Right lobe of liver (tissue), 6 donors: ENCODE data around the gene NPPB. TPM values are rescaled to one million over a fixed set of nuclear protein-coding genes. Genes with fewer than 3 reads are reported as not detected.

Experiments
- ATAC-seq, 4 donors: fragments of 200-7000 bp; cut with Tn5 transposase; one replicate each; pipeline ENCODE4 v1.9.1; 2020; ENCODE audit warnings: mild to moderate bottlenecking in 4 of 4, moderate library complexity in 4 of 4
- DNase-seq, 3 donors: peaks; one replicate each; pipeline ENCODE4 v3.0.0-alpha.2; 2020
- H3K27ac ChIP-seq, 3 donors: fragments of 200-600 bp; one replicate each; pipeline ENCODE4 v1.8.0; 2022
- H3K27me3 ChIP-seq, 2 donors: fragments of 200-600 bp; one replicate each; pipeline ENCODE4 v1.8.0; 2022
- H3K36me3 ChIP-seq, 4 donors: fragments of 200-600 bp; sonication (generic) in 1 of 4; one replicate each; pipeline versions ENCODE4 v1.5.1 to v1.8.0; 2017 to 2022; ENCODE audit warnings: control low read depth in 1 of 4
- H3K4me1 ChIP-seq, 4 donors: fragments of 200-600 bp; sonication (generic) in 1 of 4; one replicate each; pipeline versions ENCODE4 v1.5.1 to v1.8.0; 2017 to 2022; ENCODE audit warnings: control low read depth in 1 of 4
- H3K4me3 ChIP-seq, 3 donors: fragments of 200-600 bp; one replicate each; pipeline ENCODE4 v1.8.0; 2022
- H3K9me3 ChIP-seq, 4 donors: fragments of 200-600 bp; sonication (generic) in 1 of 4; one replicate each; pipeline versions ENCODE4 v1.5.1 to v1.8.0; 2017 to 2022; ENCODE audit warnings: control low read depth in 1 of 4
- CTCF ChIP-seq, 4 donors: fragments of 200-600 bp in 3 of 4; fragments of 450-650 bp in 1 of 4; IDR thresholded peaks; one replicate each; pipeline versions ENCODE4 v1.5.1 to v1.8.0; 2016 to 2022; ENCODE audit warnings: antibody characterized with exemption in 4 of 4, mild to moderate bottlenecking in 2 of 4
- POLR2A ChIP-seq: fragments of 450-650 bp; IDR thresholded peaks from one replicate; pipeline ENCODE4 v1.6.1; 2017; ENCODE audit warnings: antibody characterized with exemption, mild to moderate bottlenecking
- WGBS: methylation state at CpG from one replicate; pipeline ENCODE4 v1.1.6; 2018; ENCODE audit warnings: low coverage, low lambda C conversion rate; ENCODE audit not compliant: insufficient coverage; ENCODE audit errors: missing lambda C conversion rate; 5-methylcytosine and 5-hydroxymethylcytosine counted together
- intact Hi-C, 2 donors: fragments of 100-400 bp; cut with DNase I; formaldehyde crosslinking; loops; one replicate each; pipeline versions ENCODE4 v1.11.2 to v1.14.1; 2022
- total RNA-seq, 6 experiments: library from RNA; depleted of rRNA in 2 of 6; stranded (reverse); fragments of >200 nt in 2 of 6; fragmentation: NEBNext Ultra II Directional in 3 of 6; extraction: Animal tissue kit (Norgen Biotek cat#: 25700) in 3 of 6; gene quantifications; one replicate each; pipeline versions ENCODE4 v1.1.0 to v1.2.4, GENCODE V29; 2016 to 2023
- donor health status: DM: no; HTN: yes; CAD: no.
- donor health status: DM: no; HTN: no; CAD: no.
- donor health status: DM: no; HTN: no; CAD: no.
- donor health status: DM: no; HTN: yes; CAD: no.
- donor health status: DM: no; HTN: yes; CAD: no.

The NPPB gene
- total RNA-seq, 6 experiments from 2014 or later, result 0.44 TPM; not detected in 5

- Histone ChIP-seq H3K9me3 (no peaks in the 10 kb centered on the region), H3K27ac (no peak overlapping the region), H3K4me1 (no peaks in the 10 kb centered on the region), H3K27me3 (no peaks in the 10 kb centered on the region), H3K4me3 (no peak overlapping the region), H3K36me3 (no peaks in the 10 kb centered on the region)
- ATAC-seq (no peak), DNase-seq (no peak)
- 60% methylated on average over 7 of the region's 7 CpGs for WGBS
- TF ChIP-seq POLR2A, result no peak
- TF ChIP-seq CTCF (IDR thresholded peaks at IDR 0.05), result no peak
- intact Hi-C loops, result no loop called here
Measured at GRCh38 chr1:11872545-11872944, 13.8 kb upstream of the NPPB start.

DNA sequence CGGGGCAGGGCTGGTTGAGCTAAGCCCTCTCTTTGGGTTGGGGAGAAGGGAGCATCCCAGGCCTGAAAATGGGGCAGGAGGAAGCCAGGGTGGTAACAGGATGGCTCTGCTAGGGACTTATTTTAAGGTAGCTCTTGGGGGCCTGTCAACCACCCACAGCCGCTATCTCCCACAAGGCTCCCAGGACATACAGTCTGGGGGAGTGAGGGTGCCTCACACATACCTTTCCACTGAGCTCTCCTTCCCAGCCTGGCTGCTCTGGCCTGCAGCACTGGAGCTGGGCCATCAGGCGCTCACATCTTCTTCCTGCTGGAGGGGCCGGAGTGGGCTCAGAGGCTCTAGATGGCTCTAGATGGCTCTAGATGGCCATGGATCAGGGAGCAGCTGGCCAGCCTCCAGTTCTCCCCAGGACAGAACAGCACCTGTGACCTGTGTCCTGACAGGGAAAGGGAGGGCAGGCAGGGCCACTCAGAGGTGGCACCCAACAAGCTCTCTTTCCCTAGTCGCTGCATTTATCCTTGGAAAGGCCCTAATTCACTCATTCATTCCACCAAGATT lies 11.0 kb upstream of the NPPB start:
- Histone ChIP-seq H3K36me3 (no peaks in the 10 kb centered on the region), H3K9me3 (no peaks in the 10 kb centered on the region), H3K27me3 (no peaks in the 10 kb centered on the region), H3K27ac (no peak overlapping the region), H3K4me1 (no peaks in the 10 kb centered on the region), H3K4me3 (no peak overlapping the region)
- ATAC-seq (peak in 1 of 4 donors; percentile 21), DNase-seq (no peak)
- no peak for TF ChIP-seq POLR2A
- 20% methylated on average over 2 of the region's 5 CpGs for WGBS
- intact Hi-C loops, result no loop called here

DNA sequence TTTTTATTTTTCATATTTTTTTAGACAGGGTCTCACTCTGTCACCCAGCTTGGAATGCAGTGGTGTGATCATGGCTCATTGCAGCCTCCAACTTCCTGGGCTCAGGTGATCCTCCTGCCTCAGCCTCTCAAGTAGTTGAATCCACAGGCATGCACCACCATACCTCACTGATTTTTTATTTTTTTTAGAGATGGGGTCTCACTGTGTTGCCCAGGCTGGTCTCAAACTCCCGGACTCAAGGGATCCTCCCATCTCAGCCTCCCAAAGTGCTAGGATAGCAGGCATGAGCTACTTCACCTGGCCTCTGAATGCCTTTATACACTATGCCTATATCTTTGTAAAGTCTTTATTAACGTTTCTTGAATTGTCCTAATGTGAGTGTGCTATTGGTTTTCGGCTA lies 10.4 kb upstream of the NPPB start:
- Histone ChIP-seq H3K4me1 (no peaks in the 10 kb centered on the region), H3K27me3 (no peaks in the 10 kb centered on the region), H3K4me3 (no peak overlapping the region), H3K27ac (no peak overlapping the region), H3K9me3 (no peaks in the 10 kb centered on the region), H3K36me3 (no peaks in the 10 kb centered on the region)
- TF ChIP-seq POLR2A (no peak), CTCF (IDR thresholded peaks at IDR 0.05) (no peak)
- intact Hi-C loops, result no loop called here
- no peak for ATAC-seq
- 85% methylated on average over 3 of the region's 3 CpGs for WGBS
- no peak for DNase-seq

DNA sequence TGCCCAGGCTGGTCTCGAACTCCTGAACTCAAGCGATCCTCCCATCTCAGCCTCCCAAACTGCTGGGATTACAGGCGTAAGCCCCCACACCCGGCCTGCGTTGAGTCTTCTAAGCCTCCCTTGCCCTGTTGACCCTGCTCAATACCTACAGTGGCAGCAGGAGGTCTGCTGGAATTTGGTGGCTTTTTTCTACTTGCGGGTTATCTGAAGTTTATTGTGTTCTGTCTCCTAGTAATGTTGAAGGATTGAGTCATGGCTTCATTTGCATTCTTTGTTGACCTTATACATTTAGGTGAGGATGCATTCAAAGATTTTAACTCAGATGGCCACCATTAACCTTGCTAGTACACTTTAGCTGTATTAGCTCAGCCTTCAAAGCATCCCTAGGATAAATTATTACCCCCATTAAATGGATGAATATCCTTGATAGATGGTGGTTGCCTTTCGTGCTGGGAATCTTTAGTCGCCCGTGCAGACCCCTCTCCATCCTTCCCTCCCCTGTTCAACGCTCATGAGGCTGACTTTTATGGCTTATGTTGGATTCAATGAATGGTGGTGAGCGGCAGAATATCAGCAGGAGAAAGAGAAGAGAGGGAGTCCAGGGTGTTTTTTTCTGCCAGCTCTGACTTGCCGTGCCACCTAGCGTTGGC lies 9.7 kb upstream of the NPPB start:
- H3K27me3 ChIP-seq, result no peaks in the 10 kb centered on the region
- no peak overlapping the region for H3K27ac ChIP-seq
- no peak for DNase-seq
- no peaks in the 10 kb centered on the region for H3K4me1 ChIP-seq
- no peaks in the 10 kb centered on the region for H3K36me3 ChIP-seq
- TF ChIP-seq POLR2A (no peak), CTCF (IDR thresholded peaks at IDR 0.05) (no peak)
- intact Hi-C loops, result no loop called here
- no peaks in the 10 kb centered on the region for H3K9me3 ChIP-seq
- WGBS, result 80% methylated on average over 7 of the region's 13 CpGs
- ATAC-seq, result no peak
- H3K4me3 ChIP-seq, result no peak overlapping the region

GRCh38 chr1:11862890-11863289 lies 4.1 kb upstream of the NPPB start:
- intact Hi-C loops, result no loop called here
- Histone ChIP-seq H3K27me3 (peaks cover 10 to 16% of the 10 kb centered on the region in 2 donors), H3K36me3 (no peaks in the 10 kb centered on the region), H3K9me3 (no peaks in the 10 kb centered on the region), H3K27ac (no peak overlapping the region), H3K4me1 (peaks cover 0 to 3% (median 0%) of the 10 kb centered on the region in 4 donors), H3K4me3 (no peak overlapping the region)
- ATAC-seq (peak in 1 of 4 donors; percentile 29), DNase-seq (no peak)
- TF ChIP-seq CTCF (IDR thresholded peaks at IDR 0.05), result no peak
- no peak for TF ChIP-seq POLR2A
- WGBS, result 47% methylated on average over 6 of the region's 6 CpGs
